Astrocyte (in vitro differentiated cells and primary cell): Measurements from ENCODE around the gene LECT2.

ENCODE experiments used
- EZH2 ChIP-seq: IDR thresholded peaks from 2 replicates; pipeline ENCODE4 v1.6.1; 2012; ENCODE audit warnings: mild to moderate bottlenecking, low read length, inconsistent platforms; ENCODE audit not compliant: insufficient read depth
- TF ChIP-seq, protein P1 (sequence below): IDR thresholded peaks from 2 replicates; pipeline ENCODE4 v1.5.1; 2011; ENCODE audit warnings: low read depth, mild to moderate bottlenecking, inconsistent platforms, low read length, moderate library complexity; ENCODE audit not compliant: insufficient read depth

DNA sequence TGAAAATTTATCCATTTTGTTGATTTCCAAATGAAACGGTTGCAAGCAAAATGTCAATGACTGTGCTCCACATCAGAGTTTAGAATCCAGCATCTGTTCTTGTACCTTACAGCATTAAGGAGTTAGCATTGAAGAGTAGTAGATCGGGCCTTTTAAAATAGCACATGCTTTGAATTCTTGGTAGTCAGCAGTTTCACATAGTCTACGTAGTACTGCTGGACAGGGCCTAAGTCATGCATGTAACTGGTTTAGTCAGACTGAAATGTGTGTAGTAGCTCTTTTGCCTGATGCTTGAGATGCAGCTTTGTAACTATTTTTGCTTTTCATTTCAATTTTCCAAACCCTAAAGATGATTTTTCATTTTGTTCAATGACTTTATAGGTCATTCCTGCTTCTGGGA, 19.8 kb downstream of the LECT2 start:
- TF ChIP-seq, protein P1, sequence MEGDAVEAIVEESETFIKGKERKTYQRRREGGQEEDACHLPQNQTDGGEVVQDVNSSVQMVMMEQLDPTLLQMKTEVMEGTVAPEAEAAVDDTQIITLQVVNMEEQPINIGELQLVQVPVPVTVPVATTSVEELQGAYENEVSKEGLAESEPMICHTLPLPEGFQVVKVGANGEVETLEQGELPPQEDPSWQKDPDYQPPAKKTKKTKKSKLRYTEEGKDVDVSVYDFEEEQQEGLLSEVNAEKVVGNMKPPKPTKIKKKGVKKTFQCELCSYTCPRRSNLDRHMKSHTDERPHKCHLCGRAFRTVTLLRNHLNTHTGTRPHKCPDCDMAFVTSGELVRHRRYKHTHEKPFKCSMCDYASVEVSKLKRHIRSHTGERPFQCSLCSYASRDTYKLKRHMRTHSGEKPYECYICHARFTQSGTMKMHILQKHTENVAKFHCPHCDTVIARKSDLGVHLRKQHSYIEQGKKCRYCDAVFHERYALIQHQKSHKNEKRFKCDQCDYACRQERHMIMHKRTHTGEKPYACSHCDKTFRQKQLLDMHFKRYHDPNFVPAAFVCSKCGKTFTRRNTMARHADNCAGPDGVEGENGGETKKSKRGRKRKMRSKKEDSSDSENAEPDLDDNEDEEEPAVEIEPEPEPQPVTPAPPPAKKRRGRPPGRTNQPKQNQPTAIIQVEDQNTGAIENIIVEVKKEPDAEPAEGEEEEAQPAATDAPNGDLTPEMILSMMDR, result no peak
- TF ChIP-seq EZH2, result no peak
